ENCODE results near the gene SLC37A1.

SLC37A1 gene

DNA sequence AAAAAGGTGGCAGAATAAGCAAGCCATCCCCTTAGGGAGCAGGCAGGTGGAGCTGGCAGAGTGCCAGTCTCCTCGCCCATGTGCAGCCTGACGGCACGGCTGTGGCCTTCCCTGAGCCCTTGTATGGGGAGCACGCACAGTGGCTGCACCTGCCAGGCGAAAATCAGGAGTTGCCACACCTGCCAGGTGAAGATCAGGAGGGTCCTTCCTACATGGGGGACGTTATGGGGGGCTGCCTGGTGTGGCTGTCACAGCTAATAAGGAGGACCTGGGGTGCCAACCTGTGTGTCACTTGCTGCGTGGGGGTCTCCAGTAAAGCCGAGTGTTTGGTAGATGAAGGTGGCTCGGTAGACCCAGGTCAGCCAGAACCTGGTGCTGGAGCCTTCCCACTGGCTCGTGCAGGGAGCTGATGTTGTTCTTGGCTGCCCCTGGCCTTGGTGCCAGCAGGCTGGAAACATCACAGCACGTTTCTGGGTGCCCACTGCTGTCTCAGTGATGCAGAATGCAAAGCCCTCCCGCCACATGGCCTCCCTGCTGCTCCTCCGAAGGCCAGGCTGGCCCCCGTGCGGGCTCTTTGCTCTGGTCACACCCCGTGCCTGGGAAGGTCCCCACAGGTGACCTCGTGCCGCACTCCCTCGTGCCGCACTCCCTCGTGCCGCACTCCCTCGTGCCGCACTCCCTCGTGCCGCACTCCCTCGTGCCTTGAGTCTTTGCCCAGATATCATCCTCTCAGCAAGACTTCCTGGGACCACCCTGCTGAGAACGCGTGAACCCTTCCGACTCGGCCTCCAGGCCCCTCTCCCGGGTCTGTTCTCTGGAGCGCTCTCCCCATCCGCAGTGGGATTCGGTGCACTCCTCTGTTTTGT is 55.4 kb downstream of the SLC37A1 start:
- H3K4me1 ChIP-seq (ENCODE audit: insufficient read depth, low read length), result no peaks in the 10 kb centered on the region
- DNase-seq (no peak), ATAC-seq (ENCODE audit: insufficient read depth, low read depth) (no peak)
- H3K27ac ChIP-seq (ENCODE audit: low read length), result no peak overlapping the region
- no peaks in the 10 kb centered on the region for H3K27me3 ChIP-seq (ENCODE audit: insufficient read depth, low read length, poor library complexity)
- no peak overlapping the region for H2AFZ ChIP-seq (ENCODE audit: low read depth, low read length)
- no peak overlapping the region for H3K4me2 ChIP-seq (ENCODE audit: insufficient read depth, low read length)
- H3K9me3 ChIP-seq (ENCODE audit: insufficient read depth, low read length, severe bottlenecking), result no peaks in the 10 kb centered on the region
- no peak overlapping the region for H3K9ac ChIP-seq (ENCODE audit: low read depth, low read length)
- TF ChIP-seq EZH2 (IDR thresholded peaks at IDR 0.05; ENCODE audit: borderline replicate concordance, low read depth, low read length, severe bottlenecking), result no peak
- TF ChIP-seq, protein P1, sequence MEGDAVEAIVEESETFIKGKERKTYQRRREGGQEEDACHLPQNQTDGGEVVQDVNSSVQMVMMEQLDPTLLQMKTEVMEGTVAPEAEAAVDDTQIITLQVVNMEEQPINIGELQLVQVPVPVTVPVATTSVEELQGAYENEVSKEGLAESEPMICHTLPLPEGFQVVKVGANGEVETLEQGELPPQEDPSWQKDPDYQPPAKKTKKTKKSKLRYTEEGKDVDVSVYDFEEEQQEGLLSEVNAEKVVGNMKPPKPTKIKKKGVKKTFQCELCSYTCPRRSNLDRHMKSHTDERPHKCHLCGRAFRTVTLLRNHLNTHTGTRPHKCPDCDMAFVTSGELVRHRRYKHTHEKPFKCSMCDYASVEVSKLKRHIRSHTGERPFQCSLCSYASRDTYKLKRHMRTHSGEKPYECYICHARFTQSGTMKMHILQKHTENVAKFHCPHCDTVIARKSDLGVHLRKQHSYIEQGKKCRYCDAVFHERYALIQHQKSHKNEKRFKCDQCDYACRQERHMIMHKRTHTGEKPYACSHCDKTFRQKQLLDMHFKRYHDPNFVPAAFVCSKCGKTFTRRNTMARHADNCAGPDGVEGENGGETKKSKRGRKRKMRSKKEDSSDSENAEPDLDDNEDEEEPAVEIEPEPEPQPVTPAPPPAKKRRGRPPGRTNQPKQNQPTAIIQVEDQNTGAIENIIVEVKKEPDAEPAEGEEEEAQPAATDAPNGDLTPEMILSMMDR (IDR thresholded peaks at IDR 0.05; ENCODE audit: borderline replicate concordance, extremely low read depth, low read length, poor library complexity, severe bottlenecking), result no peak
- H3K4me3 ChIP-seq (ENCODE audit: low read depth in 1 of 2, low read length in 2 of 2), result no peak overlapping the region
- H3K36me3 ChIP-seq (ENCODE audit: insufficient read depth, low read length), result 0 out of 2 replicates have a peak, but pooled peaks cover 2% of the 10 kb centered on the region
- 0 out of 2 replicates have a peak, but pooled peaks cover 2% of the 10 kb centered on the region for H4K20me1 ChIP-seq (ENCODE audit: insufficient read depth, low read length)
- H3K79me2 ChIP-seq (ENCODE audit: insufficient read depth, low read length), result no peaks in the 10 kb centered on the region

DNA sequence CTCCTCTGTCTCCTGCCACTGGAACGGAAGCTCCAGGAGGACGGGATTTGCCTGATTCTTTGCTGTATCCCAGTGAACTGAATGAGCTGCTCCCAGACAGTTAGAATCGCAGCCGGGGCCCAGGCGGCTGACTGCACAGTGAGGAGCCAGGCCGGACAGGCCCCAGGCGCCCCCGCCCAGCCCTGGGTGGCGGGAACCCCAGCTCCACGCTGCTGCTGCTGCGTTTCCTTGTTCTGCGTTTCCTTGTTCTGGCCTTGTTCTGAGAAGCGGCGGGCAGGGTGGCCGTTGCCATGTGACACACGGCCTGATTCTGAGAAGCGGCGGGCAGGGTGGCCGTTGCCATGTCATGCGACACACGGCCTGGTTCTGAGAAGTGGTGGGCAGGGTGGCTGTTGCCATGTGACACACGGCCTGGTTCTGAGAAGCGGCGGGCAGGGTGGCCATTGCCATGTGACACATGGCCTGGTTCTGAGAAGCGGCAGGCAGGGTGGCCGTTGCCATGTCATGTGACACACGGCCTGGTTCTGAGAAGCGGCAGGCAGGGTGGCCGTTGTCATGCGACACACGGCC is 56.2 kb downstream of the SLC37A1 start:
- Histone ChIP-seq H2AFZ (ENCODE audit: low read depth, low read length) (no peak overlapping the region), H4K20me1 (ENCODE audit: insufficient read depth, low read length) (0 out of 2 replicates have a peak, but pooled peaks cover 2% of the 10 kb centered on the region), H3K27me3 (ENCODE audit: insufficient read depth, low read length, poor library complexity) (no peaks in the 10 kb centered on the region), H3K36me3 (ENCODE audit: insufficient read depth, low read length) (no peaks in the 10 kb centered on the region), H3K79me2 (ENCODE audit: insufficient read depth, low read length) (no peaks in the 10 kb centered on the region), H3K4me2 (ENCODE audit: insufficient read depth, low read length) (no peak overlapping the region), H3K27ac (ENCODE audit: low read length) (no peak overlapping the region), H3K4me1 (ENCODE audit: insufficient read depth, low read length) (no peaks in the 10 kb centered on the region), H3K4me3 (ENCODE audit: low read depth in 1 of 2, low read length in 2 of 2) (no peak overlapping the region), H3K9ac (ENCODE audit: low read depth, low read length) (no peak overlapping the region), H3K9me3 (ENCODE audit: insufficient read depth, low read length, severe bottlenecking) (no peaks in the 10 kb centered on the region)
- ATAC-seq (ENCODE audit: insufficient read depth, low read depth), result no peak
- TF ChIP-seq EZH2 (IDR thresholded peaks at IDR 0.05; ENCODE audit: borderline replicate concordance, low read depth, low read length, severe bottlenecking), result no peak
- TF ChIP-seq, protein P1 (IDR thresholded peaks at IDR 0.05; ENCODE audit: borderline replicate concordance, extremely low read depth, low read length, poor library complexity, severe bottlenecking), result no peak
- no peak for DNase-seq

DNA sequence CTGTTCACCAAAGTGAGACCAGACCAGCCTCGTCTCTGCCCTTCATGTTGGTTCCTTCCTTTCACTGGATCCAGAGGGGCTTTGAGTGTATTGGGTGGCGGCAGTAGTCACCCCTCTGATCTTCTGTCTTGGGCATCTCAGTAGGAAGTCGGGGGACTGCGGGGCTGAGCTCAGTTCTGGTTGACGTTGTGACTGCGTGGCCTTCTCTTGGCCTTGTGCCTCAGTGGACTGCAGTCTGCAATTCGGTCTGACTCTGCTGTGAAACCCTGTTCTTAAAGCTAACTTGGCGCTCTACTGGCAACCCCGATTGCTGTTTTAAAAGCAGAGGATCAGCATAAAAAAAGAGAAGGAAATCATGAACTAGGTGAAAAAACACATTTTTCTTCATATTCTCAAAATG is 56.7 kb downstream of the SLC37A1 start:
- H2AFZ ChIP-seq (ENCODE audit: low read depth, low read length), result no peak overlapping the region
- no peak overlapping the region for H3K4me3 ChIP-seq (ENCODE audit: low read depth in 1 of 2, low read length in 2 of 2)
- no peaks in the 10 kb centered on the region for H3K4me1 ChIP-seq (ENCODE audit: insufficient read depth, low read length)
- H3K79me2 ChIP-seq (ENCODE audit: insufficient read depth, low read length), result no peaks in the 10 kb centered on the region
- no peak for TF ChIP-seq EZH2 (IDR thresholded peaks at IDR 0.05; ENCODE audit: borderline replicate concordance, low read depth, low read length, severe bottlenecking)
- TF ChIP-seq, protein P1 (IDR thresholded peaks at IDR 0.05; ENCODE audit: borderline replicate concordance, extremely low read depth, low read length, poor library complexity, severe bottlenecking), result no peak
- H3K4me2 ChIP-seq (ENCODE audit: insufficient read depth, low read length), result no peak overlapping the region
- H3K9ac ChIP-seq (ENCODE audit: low read depth, low read length), result no peak overlapping the region
- H4K20me1 ChIP-seq (ENCODE audit: insufficient read depth, low read length), result 0 out of 2 replicates have a peak, but pooled peaks cover 2% of the 10 kb centered on the region
- no peaks in the 10 kb centered on the region for H3K9me3 ChIP-seq (ENCODE audit: insufficient read depth, low read length, severe bottlenecking)
- DNase-seq (no peak), ATAC-seq (ENCODE audit: insufficient read depth, low read depth) (no peak)
- no peak overlapping the region for H3K27ac ChIP-seq (ENCODE audit: low read length)
- H3K36me3 ChIP-seq (ENCODE audit: insufficient read depth, low read length), result no peaks in the 10 kb centered on the region
- no peaks in the 10 kb centered on the region for H3K27me3 ChIP-seq (ENCODE audit: insufficient read depth, low read length, poor library complexity)
